ENCODE measurements around the gene S100P.

The S100P gene

DNA sequence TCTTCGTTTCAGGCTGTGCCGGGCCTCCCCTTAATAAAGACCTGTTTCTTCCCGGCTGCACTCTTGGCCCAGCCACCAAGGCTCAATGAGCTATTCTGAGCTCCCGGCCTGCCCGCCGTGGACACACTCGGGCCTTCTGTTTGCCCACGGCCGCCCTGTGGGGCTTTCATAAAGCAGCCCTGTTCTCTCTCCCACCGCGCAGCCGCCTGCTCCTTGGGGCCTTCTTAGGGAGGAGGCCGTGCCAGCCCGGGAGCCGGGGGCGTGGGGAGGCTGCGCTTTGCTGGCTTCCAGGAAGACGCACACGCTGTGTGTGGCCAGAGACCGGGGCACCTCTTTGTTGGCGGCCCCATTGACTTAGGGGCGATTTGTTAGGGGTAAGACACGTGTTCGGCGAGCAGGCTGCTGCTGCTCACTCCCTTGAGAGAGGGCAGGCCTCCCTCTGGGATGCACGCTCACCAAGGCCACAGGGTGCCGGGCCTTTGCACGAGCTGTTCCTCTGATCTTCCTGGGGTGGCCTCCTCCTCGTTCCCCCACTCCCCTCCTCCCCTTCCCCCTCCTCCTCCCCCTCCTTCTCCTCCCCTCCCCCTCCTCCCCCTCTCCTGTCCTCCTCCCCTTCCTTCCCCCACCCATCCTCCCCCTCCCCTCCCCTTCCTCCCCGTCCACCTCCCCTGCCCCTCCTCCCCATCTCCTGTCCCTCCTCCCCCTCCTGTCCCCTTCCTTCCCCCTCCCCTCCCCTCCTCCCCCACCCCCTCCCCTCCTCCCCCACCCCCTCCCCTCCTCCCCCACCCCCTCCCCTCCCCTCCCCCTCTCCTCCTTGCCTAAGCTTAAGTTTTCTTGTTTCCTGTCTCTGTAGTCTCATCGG is 33.6 kb downstream of the S100P start:
- no peak for DNase-seq

- no peak for DNase-seq
Measured at GRCh38 chr4:6727943-6728250, 34.2 kb downstream of the S100P start.

GRCh38 chr4:6728320-6729029 is 34.8 kb downstream of the S100P start:
- DNase-seq, result no peak

DNA sequence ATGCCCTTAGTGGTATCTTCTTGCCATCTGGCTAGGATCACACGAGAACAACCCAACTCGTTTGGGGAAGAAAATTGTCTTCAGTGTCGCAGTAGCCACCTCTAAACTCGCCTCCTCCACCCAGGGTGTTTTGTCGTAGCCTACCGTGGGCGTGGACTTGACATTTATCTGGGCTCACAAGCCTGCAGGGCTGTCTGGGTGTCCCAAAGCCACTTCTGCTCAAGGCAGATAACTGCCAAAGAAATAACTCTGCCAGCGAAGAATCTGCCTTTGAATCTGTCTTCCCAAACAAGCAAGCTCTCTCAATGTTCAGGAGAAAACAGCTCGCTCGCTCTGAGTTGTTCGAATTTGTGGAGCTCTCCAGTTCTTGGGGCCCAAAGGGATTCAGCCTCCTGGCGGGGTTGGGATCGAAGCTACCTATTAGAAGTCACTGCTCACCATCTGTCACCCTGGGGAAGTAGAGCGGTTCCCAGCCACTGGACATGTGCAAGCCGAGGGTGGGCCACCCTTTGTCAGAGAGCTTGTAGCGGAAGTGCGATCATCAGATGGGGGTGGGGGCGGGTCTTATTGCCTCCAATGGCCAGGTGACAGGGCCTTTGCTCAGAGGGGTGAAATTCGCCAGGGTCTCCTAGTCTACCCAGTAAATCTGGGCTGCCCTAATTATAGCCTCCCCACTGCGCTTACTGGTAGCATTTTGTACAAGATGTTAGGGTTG is 37.1 kb downstream of the S100P start:
- DNase-seq, result no peak

DNA sequence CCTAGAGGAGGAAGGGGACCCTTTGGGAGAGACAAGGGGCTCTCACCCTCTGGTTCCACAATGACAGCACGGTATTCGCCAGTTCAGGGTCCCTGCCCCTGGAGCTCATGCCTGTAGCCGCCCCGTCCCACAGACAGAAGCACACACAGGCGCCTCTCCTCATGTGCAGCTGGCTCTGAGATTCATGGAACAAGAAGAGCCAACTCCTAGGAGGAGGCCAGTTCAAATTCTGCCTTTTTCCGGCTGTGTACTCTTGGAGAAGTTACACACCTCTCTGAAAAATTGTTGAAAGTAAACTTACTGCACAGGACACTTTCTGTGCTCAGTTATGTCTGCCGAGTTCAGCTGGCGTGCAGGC is 37.6 kb downstream of the S100P start:
- no peak for DNase-seq

- no peak for DNase-seq
Measured at GRCh38 chr4:6731780-6732179, 38.1 kb downstream of the S100P start.

DNA sequence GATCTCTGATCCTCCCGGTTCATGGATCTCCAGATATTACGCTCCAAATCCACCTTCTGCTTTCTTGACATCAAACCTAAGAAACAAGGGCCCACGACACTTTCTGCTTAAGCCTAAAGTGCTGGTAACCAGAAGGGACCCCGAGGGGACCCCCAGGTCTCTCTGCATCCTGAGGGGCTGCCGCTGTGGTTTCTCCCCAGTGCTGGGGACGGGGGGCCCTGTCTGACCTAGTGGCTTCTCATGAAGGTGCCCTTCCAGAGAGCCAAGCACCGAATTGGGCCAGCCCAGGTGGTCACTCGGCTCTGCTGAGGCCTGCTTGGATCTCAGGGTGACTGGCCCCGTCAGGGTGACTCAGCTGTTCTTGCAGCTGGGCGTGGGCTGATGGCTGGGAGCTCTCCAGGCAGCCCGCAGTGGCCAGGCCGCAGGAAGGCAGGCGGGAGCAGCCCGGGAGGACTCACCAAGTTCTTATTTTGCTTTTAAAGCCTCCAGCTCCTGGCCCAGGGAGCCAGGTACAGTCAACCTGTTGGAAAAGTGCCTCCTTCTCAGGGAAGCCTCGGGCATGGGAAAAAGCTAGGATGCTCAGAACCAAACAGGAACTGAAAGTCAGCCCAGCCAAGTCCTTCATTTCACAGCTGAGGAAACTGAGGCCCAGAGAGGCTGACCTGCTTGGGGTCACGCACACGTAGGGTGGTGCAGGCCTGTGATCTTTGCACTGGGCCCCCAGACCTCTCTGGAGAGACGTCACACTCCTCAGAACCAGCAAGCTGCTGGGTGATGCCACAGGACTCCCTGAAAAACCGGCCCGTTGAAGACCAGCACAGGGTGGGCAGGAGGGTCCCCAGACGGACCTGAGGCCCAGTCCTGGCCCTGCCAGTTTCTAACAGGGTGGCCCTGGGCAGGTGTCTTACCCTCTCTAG is 39.0 kb downstream of the S100P start:
- no peak for DNase-seq

DNA sequence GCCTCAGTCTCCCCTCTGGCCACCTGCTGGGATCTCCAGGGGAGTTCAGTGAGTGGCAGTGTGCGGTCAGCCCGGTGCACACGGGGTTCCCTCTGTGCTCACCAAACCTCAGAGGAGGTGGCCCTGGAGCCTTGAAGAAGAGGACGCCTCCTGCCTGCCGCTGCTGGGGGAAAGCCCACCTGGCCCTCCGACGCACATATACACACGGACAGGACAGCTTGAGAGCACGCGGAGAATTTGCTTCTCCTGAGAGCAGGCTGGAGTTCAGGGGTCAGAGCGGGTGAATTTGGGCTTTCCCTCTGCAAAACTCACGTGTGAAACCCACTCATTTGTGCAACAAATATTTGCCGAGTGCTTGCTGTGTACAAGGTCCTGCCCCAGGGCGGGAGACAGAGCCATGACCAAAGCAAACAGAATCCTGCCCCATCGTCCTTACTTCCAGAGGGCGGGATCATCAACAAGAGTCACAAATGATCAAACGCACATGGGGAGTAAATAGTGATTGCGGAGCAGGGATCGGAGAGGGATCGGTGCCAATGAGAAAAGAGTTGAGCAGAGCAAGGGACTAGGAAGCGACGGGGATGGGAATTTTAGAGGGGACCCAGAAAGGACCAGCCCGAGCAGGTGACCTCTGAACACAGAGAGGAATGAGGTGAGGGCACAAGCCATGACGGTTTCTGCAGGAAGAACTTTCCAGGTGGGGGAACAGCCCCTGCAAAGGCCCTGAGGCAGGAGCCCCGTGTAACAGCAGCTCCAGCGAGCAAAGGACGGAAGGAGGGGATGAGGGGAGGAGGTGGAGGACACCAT is 39.9 kb downstream of the S100P start:
- no peak for DNase-seq

DNA sequence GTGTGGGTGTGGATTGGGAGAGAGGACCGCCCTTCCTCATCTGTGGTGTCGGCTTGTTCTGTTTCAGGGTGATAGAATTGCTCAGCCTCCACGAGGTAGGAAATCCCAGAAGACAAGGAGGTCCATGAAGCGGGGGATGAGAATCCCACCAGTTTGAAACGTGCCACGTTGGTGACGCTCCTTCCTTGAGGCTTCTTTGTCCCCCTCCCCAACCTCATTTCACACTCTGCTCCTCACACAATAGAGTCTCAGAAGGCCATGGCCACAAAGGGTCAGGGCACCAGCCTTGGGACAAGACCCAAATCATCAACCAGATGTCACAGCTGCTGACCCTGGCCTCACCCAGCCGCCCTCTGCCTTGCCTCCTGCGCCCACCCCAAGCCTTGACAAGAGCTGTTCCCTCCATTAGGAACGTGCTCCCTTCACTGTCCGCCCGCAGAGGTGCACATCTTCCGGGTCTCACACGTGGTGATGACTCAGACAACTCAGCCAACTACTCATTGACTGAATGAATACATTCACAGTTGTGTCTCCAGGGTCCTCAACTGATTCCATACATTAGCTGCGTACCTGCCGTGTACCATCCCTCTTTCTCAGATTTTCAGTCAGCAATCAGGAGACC is 40.6 kb downstream of the S100P start:
- DNase-seq, result no peak

DNA sequence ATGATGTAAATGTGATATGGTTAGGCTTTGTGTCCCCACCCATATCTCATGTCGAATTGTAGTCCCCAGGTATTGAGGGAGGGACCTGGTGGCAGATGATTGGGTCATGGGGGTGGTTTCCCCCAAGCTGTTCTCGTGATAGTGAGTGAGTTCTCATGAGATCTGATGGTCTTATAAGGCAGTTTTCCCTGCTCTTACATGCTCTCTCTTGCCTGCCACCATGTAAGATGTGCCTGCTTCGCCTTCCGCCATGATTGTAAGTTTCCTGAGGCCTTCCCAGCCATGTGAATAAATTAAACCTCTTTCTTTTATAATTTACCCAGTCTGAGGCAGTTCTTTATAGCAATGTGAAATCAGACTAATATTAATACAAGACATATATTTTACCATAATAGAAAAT is 46.2 kb downstream of the S100P start:
- no peak for DNase-seq

DNA sequence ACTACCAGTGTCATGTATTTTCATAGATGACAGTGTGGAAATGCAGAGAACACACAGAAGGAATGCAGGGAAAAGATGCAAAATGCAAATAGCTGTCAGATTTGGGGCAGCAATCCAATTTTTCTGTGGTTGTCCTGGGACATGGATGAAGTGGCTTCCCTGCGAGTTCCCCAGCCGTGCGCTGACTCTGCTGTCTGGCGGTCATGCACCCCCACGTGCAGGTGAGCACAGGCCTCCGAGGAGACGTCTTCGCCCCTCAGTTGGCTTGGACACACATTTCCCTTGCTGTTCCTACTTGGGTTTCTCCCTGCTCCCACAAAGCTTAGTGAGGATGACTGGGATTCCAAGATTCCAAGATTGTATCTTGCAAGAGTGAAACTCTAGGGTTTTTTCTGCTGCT is 46.7 kb downstream of the S100P start:
- no peak for DNase-seq

DNA sequence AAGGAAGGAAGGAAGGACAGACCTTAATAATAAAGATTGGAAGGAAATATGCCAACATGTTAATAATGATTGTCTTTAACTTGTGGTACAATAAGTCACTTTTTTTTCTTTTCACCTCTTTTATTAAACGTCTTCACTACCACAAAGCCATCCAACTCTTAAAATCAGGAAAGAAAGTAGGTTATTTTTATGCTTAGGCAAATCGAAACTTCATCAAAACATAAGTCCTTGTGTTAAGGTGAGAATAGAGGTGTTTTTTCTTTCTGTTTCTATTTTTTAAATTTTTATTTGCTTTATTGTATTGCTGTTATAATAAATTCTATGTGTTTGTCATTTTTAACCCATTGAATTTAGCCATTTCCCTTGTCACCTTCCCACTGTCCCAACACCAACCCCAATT is 48.8 kb downstream of the S100P start:
- DNase-seq, result no peak

DNA sequence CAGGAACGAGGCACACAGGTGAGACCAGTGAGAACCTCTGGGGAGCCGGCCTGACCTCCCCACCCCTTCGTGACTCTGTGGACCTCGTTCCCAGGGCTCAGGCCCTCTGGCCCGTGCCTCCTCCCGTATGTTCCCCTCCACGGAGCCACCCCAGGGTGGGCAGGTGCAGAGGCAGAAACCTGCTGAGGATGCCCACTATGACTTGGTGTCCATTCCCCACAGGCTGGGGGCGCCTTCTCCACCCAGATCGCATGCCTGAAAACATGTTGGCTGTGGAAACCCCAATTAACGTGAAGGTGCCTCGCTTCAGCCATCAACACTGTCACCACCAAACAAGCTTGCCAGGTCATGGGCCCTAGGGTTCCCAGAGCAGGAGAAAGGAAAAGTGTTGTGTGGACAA is 49.3 kb downstream of the S100P start:
- DNase-seq, result no peak
